ENCODE measurements around the gene UBR2.

GRCh38 chr6:42598300-42598699, 34.5 kb downstream of the UBR2 start:
- TF ChIP-seq POLR2A (IDR thresholded peaks at IDR 0.05) (no peak), CTCF (IDR thresholded peaks at IDR 0.05) (no peak)

All from right lobe of liver (tissue), 4 donors.